Endothelial cell of umbilical vein (primary cell): ENCODE data around the gene SPSB3. TPM values are rescaled to one million over a fixed set of nuclear protein-coding genes. Genes with fewer than 3 reads are reported as not detected.

Source experiments
- BruUV-seq: library from RNA; stranded (reverse); fragments of 400-500 nt; replicated peaks from 2 replicates; lab custom pipeline; 2021; lab: Mats Ljungman, UMichigan
- CTCF ChIA-PET: fragments of 300-600, 350-600 bp; sonication (Branson Sonifier 250); formaldehyde crosslinking; loops from one replicate; lab custom pipeline; 2021; ENCODE audit warnings: antibody characterized with exemption, inconsistent platforms; lab: Charles Lee
- POLR2A ChIA-PET: fragments of 300-600, 350-600 bp; sonication (Branson Sonifier 250); formaldehyde crosslinking; loops from one replicate; lab custom pipeline; 2021; ENCODE audit warnings: antibody characterized with exemption, inconsistent platforms; lab: Charles Lee
- DNase-seq: peaks from one replicate; pipeline ENCODE4 v3.0.0-alpha.2; 2011; ENCODE audit warnings: low read depth, low spot score
- FAIRE-seq: peaks from 2 replicates; lab custom pipeline; 2011; peaks lifted over from hg19 to GRCh38; lab: Jason Lieb, UNC
- H2AFZ ChIP-seq: 2 replicates; pipeline ENCODE4 v1.6.0; 2012; ENCODE audit warnings: low read depth, low read length, control low read depth, inconsistent platforms
- H3K27ac ChIP-seq: 2 replicates; pipeline ENCODE4 v1.5.1; 2011; ENCODE audit warnings: low read depth, mild to moderate bottlenecking, control low read depth, low read length, moderate library complexity; ENCODE audit not compliant: insufficient read depth
- H3K27me3 ChIP-seq, 2 experiments: 2 replicates each; pipeline versions ENCODE4 v1.6.0 to v1.6.1; 2011; ENCODE audit warnings: low read length in 2 of 2, mixed read lengths in 1 of 2; ENCODE audit not compliant: control insufficient read depth in 2 of 2, insufficient read depth in 2 of 2
- H3K36me3 ChIP-seq, 2 experiments: 2 replicates in 1 of 2; 3 replicates in 1 of 2; pipeline ENCODE4 v1.5.1; 2011; ENCODE audit warnings: low read length in 2 of 2, mild to moderate bottlenecking in 1 of 2, moderate library complexity in 1 of 2; ENCODE audit not compliant: control insufficient read depth in 2 of 2, insufficient read depth in 2 of 2; ENCODE audit errors: extremely low read depth in 1 of 2
- H3K4me1 ChIP-seq: 3 replicates; pipeline ENCODE4 v1.5.1; 2011; ENCODE audit warnings: mild to moderate bottlenecking, low read length; ENCODE audit not compliant: control insufficient read depth, insufficient read depth; ENCODE audit errors: extremely low read depth
- H3K4me2 ChIP-seq: 2 replicates; pipeline ENCODE4 v1.6.1; 2011; ENCODE audit warnings: low read length, control low read depth, mixed read lengths; ENCODE audit not compliant: insufficient read depth
- H3K4me3 ChIP-seq, 3 experiments: fragments of 200-600 bp in 1 of 3; sonication (generic), shearing (Covaris generic) in 1 of 3; replicated peaks in 1 of 3; 2 replicates each; pipeline ENCODE4 v1.5.1; 2011 to 2016; ENCODE audit warnings: control low read depth in 3 of 3, low read length in 3 of 3, mild to moderate bottlenecking in 2 of 3, inconsistent platforms in 1 of 3, low read depth in 1 of 3, moderate library complexity in 1 of 3; ENCODE audit not compliant: insufficient read depth in 1 of 3
- H3K79me2 ChIP-seq: 2 replicates; pipeline ENCODE4 v1.6.0; 2012; ENCODE audit warnings: low read length, inconsistent platforms; ENCODE audit not compliant: control insufficient read depth, insufficient read depth
- H3K9ac ChIP-seq: replicated peaks from 2 replicates; pipeline ENCODE3; 2011; ENCODE audit warnings: low read length, control low read depth; ENCODE audit not compliant: insufficient read depth; ENCODE audit errors: extremely low read depth
- H3K9me1 ChIP-seq: replicated peaks from 3 replicates; pipeline ENCODE4 v1.6.0; 2011; ENCODE audit warnings: mild to moderate bottlenecking, low read length; ENCODE audit not compliant: control insufficient read depth, insufficient read depth; ENCODE audit errors: extremely low read depth
- H3K9me3 ChIP-seq: replicated peaks from 2 replicates; pipeline ENCODE4 v1.5.1; 2012; ENCODE audit warnings: low read length, inconsistent platforms; ENCODE audit not compliant: control insufficient read depth, insufficient read depth
- H4K20me1 ChIP-seq: replicated peaks from 2 replicates; pipeline ENCODE3; 2011; ENCODE audit warnings: mild to moderate bottlenecking, low read length; ENCODE audit not compliant: control insufficient read depth, insufficient read depth; ENCODE audit errors: extremely low read depth
- EZH2 ChIP-seq: IDR thresholded peaks from 2 replicates; pipeline ENCODE4 v1.6.1; 2012; ENCODE audit warnings: borderline replicate concordance, low read depth, mild to moderate bottlenecking, moderate library complexity, low read length, inconsistent platforms; ENCODE audit not compliant: severe bottlenecking
- FOS ChIP-seq: IDR thresholded peaks from 2 replicates; pipeline ENCODE4 v1.6.1; 2011; ENCODE audit warnings: mild to moderate bottlenecking, low read length, moderate library complexity, borderline replicate concordance; ENCODE audit not compliant: insufficient read depth
- GATA2 ChIP-seq: IDR thresholded peaks from 2 replicates; pipeline ENCODE4 v1.7.0; 2011; ENCODE audit warnings: low read depth, mild to moderate bottlenecking, moderate library complexity, mixed read lengths, low read length; ENCODE audit not compliant: insufficient read length, insufficient read depth
- JUN ChIP-seq: IDR thresholded peaks from 2 replicates; pipeline ENCODE4 v1.6.1; 2011; ENCODE audit warnings: borderline replicate concordance, low read depth; ENCODE audit not compliant: insufficient read length, insufficient read depth
- MYC ChIP-seq: IDR thresholded peaks from one replicate; pipeline ENCODE4 v1.6.1; 2011; ENCODE audit warnings: mild to moderate bottlenecking, low read depth, low read length
- POLR2A ChIP-seq: IDR thresholded peaks from 2 replicates; pipeline ENCODE4 v1.6.1; 2012; ENCODE audit warnings: low read depth, mild to moderate bottlenecking, control low read depth, low read length
- POLR2AphosphoS5 ChIP-seq: IDR thresholded peaks from 2 replicates; pipeline ENCODE4 v1.6.1; 2012; ENCODE audit warnings: low read depth, mild to moderate bottlenecking, control low read depth, low read length, moderate library complexity; ENCODE audit not compliant: insufficient read depth
- dilution Hi-C: fragments of 300-500 bp; cut with MboI; formaldehyde crosslinking; loops from one replicate; pipeline ENCODE4 v1.15.0; 2019; ENCODE audit warnings: low sequenced_read_pairs; ENCODE audit not compliant: extremely low pct_ligation_motif_present
- intact Hi-C: fragments of 100-400 bp; cut with micrococcal nuclease; formaldehyde crosslinking; loops from one replicate; pipeline ENCODE4 v1.10.0; 2022
- polyA plus RNA-seq, 4 experiments: library from polyadenylated mRNA; depleted of rRNA in 3 of 4; stranded (reverse) in 3 of 4; unstranded in 1 of 4; fragments of >200 nt; gene quantifications; 2 replicates each; pipeline versions ENCODE4 v1.2.1 to v1.2.3, GENCODE V29; 2011 to 2012; ENCODE audit warnings: missing spikeins in 1 of 4
- total RNA-seq: library from RNA; stranded (reverse); gene quantifications from 2 replicates; pipeline ENCODE4 v1.2.3, GENCODE V29; 2021
- TF ChIP-seq, protein P1 (sequence below): IDR thresholded peaks from 2 replicates; pipeline ENCODE4 v1.6.1; 2011; ENCODE audit not compliant: insufficient read depth, insufficient read length
- TF ChIP-seq, protein P2 (sequence below), 2 donors: IDR thresholded peaks; 1 replicate in 1 of 2; 2 replicates in 1 of 2; pipeline ENCODE4 v1.5.1; 2011; ENCODE audit warnings: low read length in 2 of 2, mild to moderate bottlenecking in 2 of 2, moderate library complexity in 2 of 2, control low read depth in 1 of 2, inconsistent platforms in 1 of 2, low read depth in 1 of 2; ENCODE audit not compliant: insufficient read depth in 1 of 2; ENCODE audit errors: extremely low read depth in 1 of 2

The SPSB3 gene
- total and polyA plus RNA-seq, 2 donors (not counting 3 experiments of a cell fraction or from before 2014, with no cell fraction given) = 39.0 to 86.2 TPM

DNA sequence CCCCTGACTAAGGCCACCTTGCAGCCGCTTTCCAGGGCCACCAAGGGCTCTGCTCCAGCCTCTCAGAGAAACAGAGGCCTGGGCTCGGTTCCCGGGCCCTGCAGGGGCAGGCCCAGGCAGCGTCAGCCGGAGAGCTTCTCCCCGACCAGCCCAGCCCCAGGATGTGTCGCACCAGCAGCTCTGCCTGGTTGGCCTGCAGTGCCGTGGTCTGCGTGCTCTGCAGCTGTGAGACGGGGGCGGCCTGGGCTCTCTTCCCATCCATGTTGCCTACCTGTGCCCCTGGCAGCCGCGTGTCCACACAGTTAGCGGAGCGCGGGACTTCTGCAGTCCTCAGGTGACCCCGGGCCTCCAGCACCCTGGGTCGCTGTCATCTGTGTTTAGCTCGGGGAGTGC lies 6.3 kb upstream of the SPSB3 start:
- no peak overlapping the region for H3K27ac ChIP-seq
- H3K4me1 ChIP-seq = peaks cover 2% of the 10 kb centered on the region
- H3K36me3 ChIP-seq = peaks cover 0 to 23% of the 10 kb centered on the region in 2 experiments
- no peaks in the 10 kb centered on the region for H3K9me3 ChIP-seq
- DNase-seq (no peak), FAIRE-seq (no peak)
- H3K79me2 ChIP-seq = peaks cover 20% of the 10 kb centered on the region
- ChIA-PET CTCF (no interaction called here), POLR2A (no interaction called here)
- BruUV-seq = no TSS peak
- no peak overlapping the region for H3K4me2 ChIP-seq
- no peak overlapping the region for H3K9ac ChIP-seq
- H3K9me1 ChIP-seq = no peaks in the 10 kb centered on the region
- dilution Hi-C loops = no loop called here
- intact Hi-C loops = loop anchor here (10.0 kb wide), 1 partner anchor 484 kb away; the partner anchor contains the start of gene UBE2I
- no peaks in the 10 kb centered on the region for H3K27me3 ChIP-seq
- H2AFZ ChIP-seq = no peak overlapping the region
- no peak for TF ChIP-seq POLR2AphosphoS5
- TF ChIP-seq EZH2 = no peak
- TF ChIP-seq FOS = no peak
- TF ChIP-seq JUN = no peak
- TF ChIP-seq, protein P1, sequence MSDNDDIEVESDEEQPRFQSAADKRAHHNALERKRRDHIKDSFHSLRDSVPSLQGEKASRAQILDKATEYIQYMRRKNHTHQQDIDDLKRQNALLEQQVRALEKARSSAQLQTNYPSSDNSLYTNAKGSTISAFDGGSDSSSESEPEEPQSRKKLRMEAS = no peak
- no peak for TF ChIP-seq POLR2A
- TF ChIP-seq GATA2 = no peak
- TF ChIP-seq, protein P2, sequence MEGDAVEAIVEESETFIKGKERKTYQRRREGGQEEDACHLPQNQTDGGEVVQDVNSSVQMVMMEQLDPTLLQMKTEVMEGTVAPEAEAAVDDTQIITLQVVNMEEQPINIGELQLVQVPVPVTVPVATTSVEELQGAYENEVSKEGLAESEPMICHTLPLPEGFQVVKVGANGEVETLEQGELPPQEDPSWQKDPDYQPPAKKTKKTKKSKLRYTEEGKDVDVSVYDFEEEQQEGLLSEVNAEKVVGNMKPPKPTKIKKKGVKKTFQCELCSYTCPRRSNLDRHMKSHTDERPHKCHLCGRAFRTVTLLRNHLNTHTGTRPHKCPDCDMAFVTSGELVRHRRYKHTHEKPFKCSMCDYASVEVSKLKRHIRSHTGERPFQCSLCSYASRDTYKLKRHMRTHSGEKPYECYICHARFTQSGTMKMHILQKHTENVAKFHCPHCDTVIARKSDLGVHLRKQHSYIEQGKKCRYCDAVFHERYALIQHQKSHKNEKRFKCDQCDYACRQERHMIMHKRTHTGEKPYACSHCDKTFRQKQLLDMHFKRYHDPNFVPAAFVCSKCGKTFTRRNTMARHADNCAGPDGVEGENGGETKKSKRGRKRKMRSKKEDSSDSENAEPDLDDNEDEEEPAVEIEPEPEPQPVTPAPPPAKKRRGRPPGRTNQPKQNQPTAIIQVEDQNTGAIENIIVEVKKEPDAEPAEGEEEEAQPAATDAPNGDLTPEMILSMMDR (IDR thresholded peaks at IDR 0.05; ENCODE audit: extremely low read depth in 1 of 2, insufficient read depth in 1 of 2, low read depth in 1 of 2, low read length in 2 of 2) = no peak
- TF ChIP-seq MYC = no peak
- no peak overlapping the region for H3K4me3 ChIP-seq
- H4K20me1 ChIP-seq = no peaks in the 10 kb centered on the region
